Heart right ventricle (tissue), 16 donors: ENCODE data around the gene UBAC2. TPM values are rescaled to one million over a fixed set of nuclear protein-coding genes. Genes with fewer than 3 reads are reported as not detected.
A peak's percentile ranks its signal among the peaks of the same experiment; 100 is the strongest.

Experiments used
- ATAC-seq, 8 donors: fragments of 200-7000 bp; cut with Tn5 transposase; one replicate each; pipeline ENCODE4 v1.9.1; 2020; ENCODE audit warnings: mild to moderate bottlenecking in 8 of 8, moderate library complexity in 8 of 8, moderate number of reproducible peaks in 1 of 8
- DNase-seq, 2 donors: peaks; one replicate each; pipeline ENCODE4 v3.0.0-alpha.2; 2020
- H3K27ac ChIP-seq, 10 donors: fragments of 200-600 bp; sonication (generic) in 2 of 10; one replicate each; pipeline versions ENCODE4 v1.5.0 to v1.8.0; 2020 to 2022; ENCODE audit warnings: mild to moderate bottlenecking in 3 of 10
- H3K27me3 ChIP-seq, 7 donors: fragments of 200-600 bp; one replicate each; pipeline ENCODE4 v1.8.0; 2021 to 2022; ENCODE audit warnings: mild to moderate bottlenecking in 2 of 7
- H3K36me3 ChIP-seq, 9 donors: fragments of 200-600 bp; sonication (generic) in 1 of 9; one replicate each; pipeline versions ENCODE4 v1.5.0 to v1.8.0; 2020 to 2022; ENCODE audit warnings: mild to moderate bottlenecking in 2 of 9
- H3K4me1 ChIP-seq, 9 donors: fragments of 200-600 bp; sonication (generic) in 1 of 9; one replicate each; pipeline versions ENCODE4 v1.5.0 to v1.8.0; 2020 to 2022; ENCODE audit warnings: mild to moderate bottlenecking in 4 of 9
- H3K4me3 ChIP-seq, 10 donors: fragments of 200-600 bp; sonication (generic) in 2 of 10; one replicate each; pipeline versions ENCODE4 v1.5.0 to v1.8.0; 2020 to 2022; ENCODE audit warnings: mild to moderate bottlenecking in 7 of 10, moderate library complexity in 2 of 10
- H3K9me3 ChIP-seq, 11 donors: fragments of 200-600 bp in 10 of 11; sonication (generic) in 2 of 11; one replicate each; pipeline versions ENCODE4 v1.5.0 to v1.8.0; 2013 to 2022; ENCODE audit warnings: mild to moderate bottlenecking in 2 of 11, control low read depth in 1 of 11, moderate library complexity in 1 of 11
- CTCF ChIP-seq, 9 donors: fragments of 200-600 bp; sonication (generic) in 2 of 9; IDR thresholded peaks; one replicate each; pipeline versions ENCODE4 v1.5.0 to v1.8.0; 2021 to 2022; ENCODE audit warnings: antibody characterized with exemption in 9 of 9, mild to moderate bottlenecking in 5 of 9, moderate library complexity in 1 of 9
- WGBS, 2 donors: extraction: QIAGEN DNeasy Blood & Tissue Kit; methylation state at CpG; one replicate each; pipeline ENCODE4 v1.1.7; 2013; ENCODE audit warnings: inconsistent platforms in 1 of 2; 5-methylcytosine and 5-hydroxymethylcytosine counted together
- intact Hi-C, 10 donors: fragments of 100-400 bp; cut with DNase I; formaldehyde crosslinking; loops; one replicate each; pipeline versions ENCODE4 v1.11.1 to v1.14.2; 2022
- polyA plus RNA-seq, 2 donors: library from polyadenylated mRNA; stranded (reverse); fragments of 200-250 nt; gene quantifications; one replicate each; pipeline ENCODE4 v1.2.3, GENCODE V29; 2013
- total RNA-seq, 10 donors: library from RNA; stranded (reverse); fragmentation: NEBNext Ultra II Directional in 3 of 10; extraction: Animal tissue kit (Norgen Biotek cat#: 25700) in 3 of 10; gene quantifications; one replicate each; pipeline versions ENCODE4 v1.2.1 to v1.2.4, GENCODE V29; 2021 to 2023
- donor health status: Arrhythmogenic right ventricular cardiomyopathy.
- donor health status: ischemic (EF 13 %, LVEDD 7.1; RV severe dilation, severe dysfunction).
- donor health status: healthy with polysubstance abuse.
- donor health status: DM: no; HTN: yes; CAD: no.
- donor health status: DM: no; HTN: no; CAD: no.
- donor health status: ischemic (EF 25% LVEDD 6.9; RV normal size, moderate dysfunction).
- donor health status: ischemic (EF 25% LVEDD 5.7; RV mildly dilated, moderate dysfunction).
- donor health status: healthy.
- donor health status: DM: yes; HTN: yes; CAD: no.
- donor health status: Ischemic cardiomyopathy.
- donor health status: ischemic (EF 35%, LVEDD 5.7; RV mildly dilated, moderate dysfunction).
- donor health status: nonischemic (EF 11% LVEDD 7.7; RV severe dilation, severe dysfunction).
- donor health status: DM: yes; HTN: yes; CAD: no.
- donor health status: PGD.
- donor health status: ischemic (EF 29% LVEDD 5.4; RV normal size, mild dysfunction).
- donor health status: nonischemic (EF 23%, LVEDD 6.1; RV moderate dilation, normal function).

UBAC2 gene
- total and polyA plus RNA-seq, 12 donors = 31.8 to 60.4 (median 47.0) TPM

GRCh38 chr13:99267927-99268326 lies 67.3 kb downstream of the UBAC2 start:
- no peak for ATAC-seq
- no peak for TF ChIP-seq CTCF (IDR thresholded peaks at IDR 0.05)
- WGBS, 2 donors = 92 to 97% methylated on average over 4 of the region's 4 CpGs
- H3K36me3 ChIP-seq = peaks cover 0 to 18% (median 0%) of the 10 kb centered on the region in 9 donors
- H3K27ac ChIP-seq = no peak overlapping the region
- peaks cover 0 to 11% (median 2%) of the 10 kb centered on the region in 11 donors for H3K9me3 ChIP-seq
- peaks cover 0 to 47% (median 16%) of the 10 kb centered on the region in 9 donors for H3K4me1 ChIP-seq
- no peaks in the 10 kb centered on the region for H3K27me3 ChIP-seq
- intact Hi-C loops = loop anchor here in 5 of 10 donors (2.0 to 5.0 kb wide), 5 partner anchors 71 to 171 kb away; no protein-coding TSS in a partner anchor
- H3K4me3 ChIP-seq = no peak overlapping the region
- no peak for DNase-seq

- H3K4me3 ChIP-seq = no peak overlapping the region
- WGBS, 2 donors = 83 to 84% methylated on average over 3 of the region's 3 CpGs
- peaks cover 0 to 42% (median 12%) of the 10 kb centered on the region in 9 donors for H3K4me1 ChIP-seq
- peaks cover 0 to 11% (median 2%) of the 10 kb centered on the region in 11 donors for H3K9me3 ChIP-seq
- TF ChIP-seq CTCF (IDR thresholded peaks at IDR 0.05) = no peak
- ATAC-seq (peak in 2 of 8 donors; percentile 8 to 12), DNase-seq (no peak)
- no peaks in the 10 kb centered on the region for H3K27me3 ChIP-seq
- no peak overlapping the region for H3K27ac ChIP-seq
- intact Hi-C loops = loop anchor here in 6 of 10 donors (1.0 to 5.0 kb wide), 6 partner anchors 72 to 170 kb away; no protein-coding TSS in a partner anchor
- H3K36me3 ChIP-seq = peaks cover 0 to 18% (median 0%) of the 10 kb centered on the region in 9 donors
Measured at GRCh38 chr13:99268822-99269221, 68.2 kb downstream of the UBAC2 start.

- ATAC-seq = peak in 7 of 8 donors; percentile 50 to 89 (median 72)
- Histone ChIP-seq H3K27ac (peak overlapping the region in 1 of 10 donors; percentile 86), H3K9me3 (peaks cover 0 to 11% (median 2%) of the 10 kb centered on the region in 11 donors), H3K27me3 (no peaks in the 10 kb centered on the region), H3K36me3 (peaks cover 0 to 13% (median 0%) of the 10 kb centered on the region in 9 donors), H3K4me1 (peaks cover 0 to 40% (median 4%) of the 10 kb centered on the region in 9 donors), H3K4me3 (no peak overlapping the region)
- DNase-seq = no peak
- TF ChIP-seq CTCF (IDR thresholded peaks at IDR 0.05) = peak; percentile 26 to 84 (median 65)
- 71 to 79% methylated on average over 3 of the region's 3 CpGs for WGBS, 2 donors
- intact Hi-C loops = loop anchor here (1.0 to 10.0 kb wide), 8 partner anchors 72 to 169 kb away; no protein-coding TSS in a partner anchor
Measured at GRCh38 chr13:99269627-99270241, 69.1 kb downstream of the UBAC2 start.

- ATAC-seq (no peak), DNase-seq (no peak)
- H3K27ac ChIP-seq = peak overlapping the region in 1 of 10 donors; percentile 86
- H3K4me1 ChIP-seq = peaks cover 0 to 41% (median 4%) of the 10 kb centered on the region in 9 donors
- H3K36me3 ChIP-seq = peaks cover 0 to 13% (median 0%) of the 10 kb centered on the region in 9 donors
- H3K9me3 ChIP-seq = peaks cover 0 to 11% (median 2%) of the 10 kb centered on the region in 11 donors
- no peak for TF ChIP-seq CTCF (IDR thresholded peaks at IDR 0.05)
- H3K4me3 ChIP-seq = no peak overlapping the region
- WGBS, 2 donors = 80 to 89% methylated on average over 2 of the region's 2 CpGs
- intact Hi-C loops = loop anchor here in 4 of 10 donors (2.0 to 10.0 kb wide), 3 partner anchors 164 to 167 kb away; no protein-coding TSS in a partner anchor
- H3K27me3 ChIP-seq = no peaks in the 10 kb centered on the region
Measured at GRCh38 chr13:99270518-99270917, 69.9 kb downstream of the UBAC2 start.
